ENCODE results near the gene FLII.

Gene FLII

DNA sequence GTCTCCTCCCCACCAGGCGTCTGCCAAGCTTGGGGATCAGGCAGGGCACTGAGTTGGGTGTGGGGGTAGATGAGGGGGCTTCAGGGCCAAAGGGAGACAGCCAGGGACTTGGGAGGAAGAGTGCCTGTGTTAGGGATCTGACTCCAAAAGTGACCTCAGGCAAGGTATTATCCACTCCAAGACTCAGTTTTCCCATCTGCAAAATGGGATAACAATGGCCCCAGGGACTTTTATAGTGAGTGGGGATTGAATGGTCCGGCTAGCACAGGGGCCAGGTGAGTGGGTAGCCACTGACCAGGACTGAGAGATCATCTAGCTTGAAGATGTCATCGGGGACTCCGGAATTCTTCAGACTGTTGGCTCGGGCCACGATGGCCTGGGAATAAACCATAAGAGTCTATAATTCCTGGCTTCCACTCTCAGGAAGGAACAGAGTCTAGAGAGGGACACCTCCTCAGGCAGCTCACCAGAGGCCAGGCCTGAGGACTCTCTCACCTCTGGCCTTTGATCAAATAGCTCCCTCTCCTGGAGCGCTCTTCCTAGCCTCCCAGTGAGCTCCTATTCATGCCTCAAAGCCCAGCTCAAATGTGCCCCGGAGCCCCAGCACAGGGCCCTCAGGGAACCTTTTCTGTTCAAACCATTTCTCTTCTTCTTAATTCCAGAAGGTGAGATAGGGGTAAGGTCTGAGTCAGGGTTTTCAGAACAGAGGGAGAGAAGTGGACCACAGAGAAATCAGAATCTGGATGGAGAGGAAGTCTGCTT lies 3.5 kb downstream of the FLII start:
- TF ChIP-seq, protein P1, sequence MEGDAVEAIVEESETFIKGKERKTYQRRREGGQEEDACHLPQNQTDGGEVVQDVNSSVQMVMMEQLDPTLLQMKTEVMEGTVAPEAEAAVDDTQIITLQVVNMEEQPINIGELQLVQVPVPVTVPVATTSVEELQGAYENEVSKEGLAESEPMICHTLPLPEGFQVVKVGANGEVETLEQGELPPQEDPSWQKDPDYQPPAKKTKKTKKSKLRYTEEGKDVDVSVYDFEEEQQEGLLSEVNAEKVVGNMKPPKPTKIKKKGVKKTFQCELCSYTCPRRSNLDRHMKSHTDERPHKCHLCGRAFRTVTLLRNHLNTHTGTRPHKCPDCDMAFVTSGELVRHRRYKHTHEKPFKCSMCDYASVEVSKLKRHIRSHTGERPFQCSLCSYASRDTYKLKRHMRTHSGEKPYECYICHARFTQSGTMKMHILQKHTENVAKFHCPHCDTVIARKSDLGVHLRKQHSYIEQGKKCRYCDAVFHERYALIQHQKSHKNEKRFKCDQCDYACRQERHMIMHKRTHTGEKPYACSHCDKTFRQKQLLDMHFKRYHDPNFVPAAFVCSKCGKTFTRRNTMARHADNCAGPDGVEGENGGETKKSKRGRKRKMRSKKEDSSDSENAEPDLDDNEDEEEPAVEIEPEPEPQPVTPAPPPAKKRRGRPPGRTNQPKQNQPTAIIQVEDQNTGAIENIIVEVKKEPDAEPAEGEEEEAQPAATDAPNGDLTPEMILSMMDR (IDR thresholded peaks at IDR 0.05; ENCODE audit: control insufficient read depth, insufficient read depth, low read depth, low read length, missing control alignments), result no peak
- no peak overlapping the region for H3K4me3 ChIP-seq (ENCODE audit: control insufficient read depth, low read depth, low read length)
- DNase-seq (ENCODE audit: low read depth), result no peak

DNA sequence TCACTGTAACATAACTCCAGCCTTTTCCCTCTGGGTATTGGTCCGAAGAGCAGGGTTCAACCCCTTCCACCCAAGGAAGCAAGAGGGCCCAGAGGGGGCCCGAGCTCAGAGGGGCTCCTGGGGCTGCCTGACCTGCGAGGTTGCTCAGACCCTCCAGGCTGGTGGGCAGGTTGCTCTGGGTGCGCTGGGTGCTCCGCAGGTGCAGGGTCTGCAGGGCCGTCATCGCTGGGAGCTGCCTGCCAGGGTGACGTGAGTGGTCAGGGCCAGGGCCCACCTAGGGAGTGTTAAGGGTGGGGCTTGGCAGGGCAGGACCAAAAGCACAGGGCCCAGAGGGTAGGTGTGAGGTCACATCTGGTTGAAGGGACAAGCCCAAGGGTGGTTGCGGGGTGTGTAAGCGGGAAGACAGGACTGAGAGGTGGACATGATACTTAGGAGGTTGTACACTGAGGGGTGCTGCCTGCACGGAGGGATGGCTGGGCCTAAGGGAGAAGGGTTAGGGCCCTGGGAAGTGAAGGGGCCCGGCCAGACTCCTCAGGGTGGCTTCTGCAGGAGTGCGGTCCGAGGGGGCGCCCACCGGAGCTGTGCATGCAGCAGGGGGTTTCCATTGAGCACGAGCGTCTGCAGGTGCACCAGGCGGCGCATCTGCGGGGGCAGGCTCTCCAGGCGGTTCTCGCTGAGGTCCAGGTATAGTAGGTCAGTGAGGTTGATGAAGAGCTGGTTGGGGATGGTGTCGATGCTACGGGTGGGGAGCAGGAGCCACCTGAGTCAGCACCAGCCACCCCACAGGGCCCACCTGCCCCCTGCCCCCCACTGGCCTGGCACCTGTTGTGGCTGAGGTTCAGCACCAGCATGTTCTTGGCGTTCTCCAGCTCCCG lies 4.4 kb downstream of the FLII start:
- TF ChIP-seq, protein P1 (IDR thresholded peaks at IDR 0.05; ENCODE audit: control insufficient read depth, insufficient read depth, low read depth, low read length, missing control alignments), result no peak
- DNase-seq (ENCODE audit: low read depth), result no peak
- H3K4me3 ChIP-seq (ENCODE audit: control insufficient read depth, low read depth, low read length), result no peak overlapping the region

DNA sequence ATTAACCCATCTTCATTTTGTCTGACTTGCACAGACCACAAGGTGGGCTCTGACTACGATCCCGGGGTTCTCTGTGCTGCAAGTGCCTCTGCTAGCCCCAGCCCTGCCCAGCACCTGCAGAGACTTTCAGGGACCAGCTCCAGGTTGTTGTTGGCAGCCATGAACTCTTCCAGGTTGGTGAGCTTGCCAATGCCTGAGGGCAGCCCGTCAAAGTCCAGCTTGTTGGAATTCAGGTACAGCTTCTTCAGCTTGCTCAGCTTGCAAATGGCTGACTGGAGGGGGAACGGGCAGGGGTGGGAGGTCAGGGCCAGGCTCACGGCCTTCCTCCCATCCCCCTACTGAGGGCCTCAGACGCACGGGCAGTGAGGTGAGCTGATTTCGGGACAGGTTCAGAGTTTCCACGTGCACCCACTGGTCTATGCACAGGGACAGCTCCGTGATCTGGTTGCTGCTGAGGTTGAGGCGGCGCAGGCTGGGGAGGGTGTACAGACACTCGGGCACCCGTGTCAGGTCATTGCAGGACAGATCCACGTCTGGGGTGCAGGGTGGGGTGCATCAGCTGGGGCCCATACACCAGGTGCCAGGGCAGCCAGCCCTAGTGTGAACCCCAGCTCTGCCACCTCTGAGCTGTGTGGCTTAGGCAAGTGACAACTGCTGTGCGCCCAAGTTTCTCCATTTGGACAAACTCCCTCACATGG lies 5.2 kb downstream of the FLII start:
- no peak for DNase-seq (ENCODE audit: low read depth)
- no peak overlapping the region for H3K4me3 ChIP-seq (ENCODE audit: control insufficient read depth, low read depth, low read length)
- TF ChIP-seq, protein P1 (IDR thresholded peaks at IDR 0.05; ENCODE audit: control insufficient read depth, insufficient read depth, low read depth, low read length, missing control alignments), result no peak

- no peak overlapping the region for H3K4me3 ChIP-seq (ENCODE audit: control insufficient read depth, low read depth, low read length)
- DNase-seq (ENCODE audit: low read depth), result no peak
- TF ChIP-seq, protein P1 (IDR thresholded peaks at IDR 0.05; ENCODE audit: control insufficient read depth, insufficient read depth, low read depth, low read length, missing control alignments), result no peak
Measured at GRCh38 chr17:18252160-18252559, 6.4 kb downstream of the FLII start.

GRCh38 chr17:18251204-18251603 lies 7.3 kb downstream of the FLII start:
- TF ChIP-seq, protein P1 (IDR thresholded peaks at IDR 0.05; ENCODE audit: control insufficient read depth, insufficient read depth, low read depth, low read length, missing control alignments), result no peak
- no peak overlapping the region for H3K4me3 ChIP-seq (ENCODE audit: control insufficient read depth, low read depth, low read length)
- no peak for DNase-seq (ENCODE audit: low read depth)

- no peak for DNase-seq (ENCODE audit: low read depth)
- TF ChIP-seq, protein P1 (IDR thresholded peaks at IDR 0.05; ENCODE audit: control insufficient read depth, insufficient read depth, low read depth, low read length, missing control alignments), result no peak
- H3K4me3 ChIP-seq (ENCODE audit: control insufficient read depth, low read depth, low read length), result no peak overlapping the region
Measured at GRCh38 chr17:18250708-18251107, 7.8 kb downstream of the FLII start.

Measured in AG09309 (cell line).